Measurements from ENCODE around the gene AP3S2. TPM values are rescaled to one million over a fixed set of nuclear protein-coding genes. Genes with fewer than 3 reads are reported as not detected.

The AP3S2 gene
- total RNA-seq, 2 experiments from 2014 or later: 16.0 to 16.7 TPM

- POLR2A ChIA-PET: no interaction called here
- CTCF ChIA-PET: interaction anchor here (0.7 kb wide), 1 partner anchor 51 kb away, joined by 3 read pairs; no protein-coding TSS in a partner anchor
These were observed 69.8 kb downstream of the AP3S2 start for GRCh38 chr15:89823836-89824606.

GRCh38 chr15:89822951-89823711, 70.7 kb downstream of the AP3S2 start:
- ChIA-PET CTCF (interaction anchor here (0.7 kb wide), 1 partner anchor 52 kb away, joined by 3 read pairs; no protein-coding TSS in a partner anchor), POLR2A (no interaction called here)

- ChIA-PET POLR2A (no interaction called here), CTCF (no interaction called here)
These were observed 71.2 kb downstream of the AP3S2 start for GRCh38 chr15:89822611-89822950.

- ChIA-PET POLR2A (no interaction called here), CTCF (no interaction called here)
These were observed 71.8 kb downstream of the AP3S2 start for GRCh38 chr15:89822026-89822425.

- ChIA-PET POLR2A (no interaction called here), CTCF (no interaction called here)
These were observed 72.9 kb downstream of the AP3S2 start for GRCh38 chr15:89820666-89821611.

GRCh38 chr15:89818287-89818686, 75.5 kb downstream of the AP3S2 start:
- ChIA-PET POLR2A (no interaction called here), CTCF (no interaction called here)

- ChIA-PET CTCF (no interaction called here), POLR2A (no interaction called here)
These were observed 76.0 kb downstream of the AP3S2 start for GRCh38 chr15:89817701-89818280.

- ChIA-PET POLR2A (no interaction called here), CTCF (no interaction called here)
These were observed 78.0 kb downstream of the AP3S2 start for GRCh38 chr15:89815769-89816168.

GRCh38 chr15:89814112-89814742, 79.6 kb downstream of the AP3S2 start:
- ChIA-PET CTCF (no interaction called here), POLR2A (no interaction called here)

- ChIA-PET CTCF (no interaction called here), POLR2A (no interaction called here)
These were observed 80.2 kb downstream of the AP3S2 start for GRCh38 chr15:89813381-89814111.

GRCh38 chr15:89812847-89813320, 80.9 kb downstream of the AP3S2 start:
- POLR2A ChIA-PET: no interaction called here
- CTCF ChIA-PET: no interaction called here

GRCh38 chr15:89812011-89812846, 81.6 kb downstream of the AP3S2 start:
- POLR2A ChIA-PET: no interaction called here
- CTCF ChIA-PET: no interaction called here

- POLR2A ChIA-PET: no interaction called here
- CTCF ChIA-PET: no interaction called here
These were observed 83.0 kb downstream of the AP3S2 start for GRCh38 chr15:89810837-89811236.

GRCh38 chr15:89809787-89810148, 84.0 kb downstream of the AP3S2 start:
- ChIA-PET POLR2A (no interaction called here), CTCF (no interaction called here)

- CTCF ChIA-PET: no interaction called here
These were observed 84.6 kb downstream of the AP3S2 start for GRCh38 chr15:89809093-89809786.

GRCh38 chr15:89808160-89808870, 85.5 kb downstream of the AP3S2 start:
- POLR2A ChIA-PET: no interaction called here
- CTCF ChIA-PET: no interaction called here

More at GRCh38 chr15:89809093-89809786, 84.6 kb downstream of the AP3S2 start:
- POLR2A ChIA-PET: no interaction called here

GRCh38 chr15:89807689-89808088, 86.1 kb downstream of the AP3S2 start:
- CTCF ChIA-PET: no interaction called here
- POLR2A ChIA-PET: no interaction called here
